AG09309 (cell line): Measurements from ENCODE around the gene KIZ.

ENCODE experiments used
- DNase-seq: peaks from one replicate; pipeline ENCODE4 v3.0.0-alpha.2; 2010; ENCODE audit warnings: low read depth
- H3K4me3 ChIP-seq: 2 replicates; pipeline ENCODE4 v1.5.1; 2011; ENCODE audit warnings: mild to moderate bottlenecking, low read depth, low read length, moderate library complexity; ENCODE audit not compliant: control insufficient read depth
- CTCF ChIP-seq: IDR thresholded peaks from 2 replicates; pipeline ENCODE4 v1.5.1; 2011; ENCODE audit warnings: mild to moderate bottlenecking, low read depth, low read length, inconsistent platforms; ENCODE audit not compliant: insufficient read depth, control insufficient read depth; ENCODE audit errors: missing control alignments

The KIZ gene

GRCh38 chr20:21190869-21191268, 65.0 kb downstream of the KIZ start:
- no peak overlapping the region for H3K4me3 ChIP-seq
- DNase-seq, result no peak
- TF ChIP-seq CTCF, result no peak

- TF ChIP-seq CTCF, result no peak
These were observed 66.0 kb downstream of the KIZ start for GRCh38 chr20:21191839-21192238.

GRCh38 chr20:21202259-21202658, 76.4 kb downstream of the KIZ start:
- no peak for TF ChIP-seq CTCF
- no peak overlapping the region for H3K4me3 ChIP-seq
- DNase-seq, result no peak

More at GRCh38 chr20:21191839-21192238, 66.0 kb downstream of the KIZ start:
- no peak overlapping the region for H3K4me3 ChIP-seq
- DNase-seq, result no peak

- H3K4me3 ChIP-seq, result no peak overlapping the region
- no peak for DNase-seq
- no peak for TF ChIP-seq CTCF
These were observed 77.3 kb downstream of the KIZ start for GRCh38 chr20:21203088-21203656.

- H3K4me3 ChIP-seq, result no peak overlapping the region
- DNase-seq, result no peak
- TF ChIP-seq CTCF, result no peak
These were observed 80.7 kb downstream of the KIZ start for GRCh38 chr20:21206584-21206983.

- H3K4me3 ChIP-seq, result no peak overlapping the region
- DNase-seq, result no peak
- no peak for TF ChIP-seq CTCF
These were observed 83.1 kb downstream of the KIZ start for GRCh38 chr20:21208999-21209398.

GRCh38 chr20:21209668-21210067, 83.8 kb downstream of the KIZ start:
- no peak for TF ChIP-seq CTCF
- DNase-seq, result no peak
- H3K4me3 ChIP-seq, result no peak overlapping the region
